H9 (cell line): ENCODE data around the gene TKFC. TPM values are rescaled to one million over a fixed set of nuclear protein-coding genes. Genes with fewer than 3 reads are reported as not detected.

ENCODE experiments used
- DNase-seq: peaks from one replicate; pipeline ENCODE4 v3.0.0-alpha.2; 2017
- H2AFZ ChIP-seq: one replicate; pipeline ENCODE4 v1.6.1; 2013; ENCODE audit warnings: mild to moderate bottlenecking, low read length, control low read depth, moderate library complexity
- H2AK5ac ChIP-seq: 2 replicates; pipeline ENCODE4 v1.6.1; 2013; ENCODE audit warnings: low read length, control low read depth, mixed read lengths; ENCODE audit not compliant: insufficient read length
- H2BK120ac ChIP-seq: one replicate; pipeline ENCODE4 v1.6.1; 2013; ENCODE audit warnings: low read depth, mild to moderate bottlenecking, low read length, control low read depth, inconsistent platforms; ENCODE audit not compliant: poor library complexity, severe bottlenecking
- H2BK12ac ChIP-seq: 2 replicates; pipeline ENCODE4 v1.6.1; 2013; ENCODE audit warnings: low read length, control low read depth, mixed read lengths, low read depth; ENCODE audit not compliant: insufficient read length
- H2BK15ac ChIP-seq: 2 replicates; pipeline ENCODE4 v1.6.1; 2013; ENCODE audit warnings: low read depth, low read length, control low read depth
- H2BK20ac ChIP-seq: one replicate; pipeline ENCODE4 v1.6.1; 2013; ENCODE audit warnings: low read depth, mild to moderate bottlenecking, low read length, control low read depth, inconsistent platforms; ENCODE audit not compliant: poor library complexity, severe bottlenecking
- H2BK5ac ChIP-seq: 2 replicates; pipeline ENCODE4 v1.6.1; 2013; ENCODE audit warnings: low read length, control low read depth, mixed read lengths; ENCODE audit not compliant: insufficient read length
- H3K14ac ChIP-seq: 2 replicates; pipeline ENCODE4 v1.6.1; 2013; ENCODE audit warnings: low read length, control low read depth; ENCODE audit not compliant: insufficient read depth
- H3K18ac ChIP-seq: 2 replicates; pipeline ENCODE4 v1.6.1; 2013; ENCODE audit warnings: low read depth, mild to moderate bottlenecking, mixed read lengths, low read length, control low read depth; ENCODE audit not compliant: insufficient read length
- H3K23ac ChIP-seq: 2 replicates; pipeline ENCODE4 v1.6.1; 2013; ENCODE audit warnings: low read length, control low read depth, mixed read lengths, low read depth; ENCODE audit not compliant: insufficient read length
- H3K23me2 ChIP-seq: 2 replicates; pipeline ENCODE4 v1.6.1; 2013; ENCODE audit warnings: low read depth, mild to moderate bottlenecking, mixed read lengths, low read length, control low read depth; ENCODE audit not compliant: insufficient read length, poor library complexity, severe bottlenecking
- H3K27ac ChIP-seq: 2 replicates; pipeline ENCODE4 v1.5.1; 2013; ENCODE audit warnings: low read length, control low read depth, mixed read lengths, low read depth; ENCODE audit not compliant: insufficient read length
- H3K27me3 ChIP-seq: 2 replicates; pipeline ENCODE4 v1.6.1; 2013; ENCODE audit warnings: low read length, control low read depth, inconsistent platforms; ENCODE audit not compliant: insufficient read depth
- H3K4ac ChIP-seq: 2 replicates; pipeline ENCODE4 v1.6.1; 2013; ENCODE audit warnings: low read depth, mild to moderate bottlenecking, control low read depth, inconsistent platforms, low read length, moderate library complexity
- H3K4me1 ChIP-seq: 2 replicates; pipeline ENCODE4 v1.6.1; 2013; ENCODE audit warnings: low read length, control low read depth, inconsistent platforms; ENCODE audit not compliant: insufficient read depth
- H3K4me2 ChIP-seq: 2 replicates; pipeline ENCODE4 v1.6.1; 2013; ENCODE audit warnings: low read length, control low read depth, mixed read lengths; ENCODE audit not compliant: insufficient read length, insufficient read depth
- H3K56ac ChIP-seq: 2 replicates; pipeline ENCODE4 v1.6.1; 2013; ENCODE audit warnings: low read depth, mild to moderate bottlenecking, mixed read lengths, low read length, control low read depth; ENCODE audit not compliant: insufficient read length
- H3K79me1 ChIP-seq: 2 replicates; pipeline ENCODE4 v1.6.1; 2013; ENCODE audit warnings: low read depth, mild to moderate bottlenecking, moderate library complexity, low read length, control low read depth, inconsistent platforms; ENCODE audit not compliant: insufficient read depth, poor library complexity, severe bottlenecking
- H3K79me2 ChIP-seq: 2 replicates; pipeline ENCODE4 v1.6.1; 2013; ENCODE audit warnings: low read length, control low read depth, inconsistent platforms; ENCODE audit not compliant: insufficient read depth
- H3K9ac ChIP-seq: 2 replicates; pipeline ENCODE4 v1.6.1; 2013; ENCODE audit warnings: low read length, control low read depth, mixed read lengths; ENCODE audit not compliant: insufficient read length; ENCODE audit errors: extremely low read depth
- H3K9me3 ChIP-seq: one replicate; pipeline ENCODE4 v1.6.1; 2013; ENCODE audit warnings: low read depth, low read length, inconsistent platforms; ENCODE audit not compliant: control insufficient read depth
- H3T11ph ChIP-seq: one replicate; pipeline ENCODE4 v1.6.1; 2013; ENCODE audit warnings: mild to moderate bottlenecking, low read length, control low read depth, inconsistent platforms
- H4K20me1 ChIP-seq: one replicate; pipeline ENCODE4 v1.6.1; 2013; ENCODE audit not compliant: control insufficient read depth, insufficient read length, insufficient read depth
- H4K5ac ChIP-seq: 2 replicates; pipeline ENCODE4 v1.6.1; 2013; ENCODE audit warnings: low read depth, mild to moderate bottlenecking, mixed read lengths, low read length, control low read depth; ENCODE audit not compliant: insufficient read length
- H4K8ac ChIP-seq: replicated peaks from 2 replicates; pipeline ENCODE4 v1.6.1; 2013; ENCODE audit warnings: low read length, control low read depth, mixed read lengths, low read depth; ENCODE audit not compliant: insufficient read length
- H4K91ac ChIP-seq: 2 replicates; pipeline ENCODE4 v1.6.1; 2013; ENCODE audit warnings: low read depth, mild to moderate bottlenecking, moderate library complexity, mixed read lengths, low read length, control low read depth; ENCODE audit not compliant: insufficient read length
- H3K27ac Mint-ChIP-seq, 3 experiments: 2 replicates in 2 of 3; 3 replicates in 1 of 3; pipeline ENCODE4 v1.8.0; 2020 to 2021; ENCODE audit warnings: mixed read lengths in 3 of 3, mild to moderate bottlenecking in 1 of 3, moderate library complexity in 1 of 3
- H3K27me3 Mint-ChIP-seq: 2 replicates; pipeline ENCODE4 v1.8.0; 2021; ENCODE audit warnings: low read depth, mild to moderate bottlenecking, moderate library complexity, mixed read lengths
- H3K36me3 Mint-ChIP-seq, 3 experiments: 2 replicates in 2 of 3; 3 replicates in 1 of 3; pipeline ENCODE4 v1.8.0; 2020 to 2021; ENCODE audit warnings: low read depth in 3 of 3, mixed read lengths in 3 of 3; ENCODE audit not compliant: insufficient read depth in 1 of 3
- H3K4me1 Mint-ChIP-seq, 2 experiments: 2 replicates each; pipeline ENCODE4 v1.8.0; 2020; ENCODE audit warnings: mixed read lengths in 2 of 2
- H3K4me3 Mint-ChIP-seq, 2 experiments: 2 replicates in 1 of 2; 3 replicates in 1 of 2; pipeline ENCODE4 v1.8.0; 2020 to 2021; ENCODE audit warnings: mild to moderate bottlenecking in 2 of 2, mixed read lengths in 2 of 2, moderate library complexity in 1 of 2
- H3K9me3 Mint-ChIP-seq, 2 experiments: 2 replicates in 1 of 2; 3 replicates in 1 of 2; pipeline ENCODE4 v1.8.0; 2020; ENCODE audit warnings: mild to moderate bottlenecking in 2 of 2, mixed read lengths in 2 of 2, moderate library complexity in 1 of 2
- WGBS: extraction: QIAGEN DNeasy Blood & Tissue Kit; methylation state at CpG from one replicate; pipeline ENCODE4 v1.1.7; 2013; ENCODE audit warnings: missing lambda C conversion rate, low lambda C conversion rate, mixed read lengths; ENCODE audit not compliant: insufficient read length; ENCODE audit errors: extremely low coverage; 5-methylcytosine and 5-hydroxymethylcytosine counted together
- total RNA-seq: library from RNA; stranded (reverse); gene quantifications from 2 replicates; pipeline ENCODE4 v1.2.1, GENCODE V29; 2021
- TF ChIP-seq, protein P1 (sequence below): fragments of 200-600 bp; sonication (generic); conservative IDR thresholded peaks from 3 replicates; pipeline ENCODE4 v1.8.0; 2021; ENCODE audit warnings: antibody characterized with exemption, mild to moderate bottlenecking

The TKFC gene
- total RNA-seq, 1 experiment from 2014 or later, result 59.0 TPM

DNA sequence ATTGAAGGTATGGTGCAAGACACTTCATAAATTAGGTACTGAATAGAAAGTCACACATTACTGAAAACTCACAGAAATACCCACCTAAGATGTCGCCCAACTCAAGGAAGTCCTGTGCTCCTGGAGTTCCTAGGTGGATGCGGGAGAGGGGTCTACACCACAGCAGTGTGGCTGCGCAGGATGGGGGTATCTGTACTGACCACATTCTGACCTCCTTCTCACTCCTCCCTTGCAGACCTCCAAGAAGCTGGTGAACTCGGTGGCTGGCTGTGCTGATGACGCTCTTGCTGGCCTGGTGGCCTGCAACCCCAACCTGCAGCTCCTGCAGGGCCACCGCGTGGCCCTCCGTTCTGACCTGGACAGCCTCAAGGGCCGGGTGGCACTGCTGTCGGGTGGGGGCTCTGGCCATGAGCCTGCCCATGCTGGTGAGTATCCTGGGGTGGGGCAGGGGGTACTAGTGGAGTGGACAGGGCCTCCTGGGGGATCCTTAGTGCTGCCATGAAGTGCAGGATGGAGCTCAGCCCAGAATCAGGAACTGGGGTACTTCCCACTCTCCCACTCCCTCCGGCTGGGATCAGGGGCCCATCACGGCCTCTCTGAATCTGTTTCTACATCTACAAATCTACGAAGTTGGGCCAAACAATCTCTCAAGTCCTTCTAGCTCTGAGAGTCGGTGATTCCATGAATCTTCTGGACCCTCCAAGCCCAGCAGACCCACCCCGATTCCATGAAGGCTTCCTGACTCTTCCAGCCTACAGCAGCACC lies 4.9 kb downstream of the TKFC start:
- H3K4ac ChIP-seq, result no peak overlapping the region
- H2BK12ac ChIP-seq, result no peak overlapping the region
- no peak overlapping the region for H2BK15ac ChIP-seq
- no peak overlapping the region for H2AFZ ChIP-seq
- H3K9me3 ChIP-seq, result no peaks in the 10 kb centered on the region
- H3K79me2 ChIP-seq, result no peaks in the 10 kb centered on the region
- no peak overlapping the region for H2BK5ac ChIP-seq
- no peaks in the 10 kb centered on the region for H3K27me3 Mint-ChIP-seq
- TF ChIP-seq, protein P1, sequence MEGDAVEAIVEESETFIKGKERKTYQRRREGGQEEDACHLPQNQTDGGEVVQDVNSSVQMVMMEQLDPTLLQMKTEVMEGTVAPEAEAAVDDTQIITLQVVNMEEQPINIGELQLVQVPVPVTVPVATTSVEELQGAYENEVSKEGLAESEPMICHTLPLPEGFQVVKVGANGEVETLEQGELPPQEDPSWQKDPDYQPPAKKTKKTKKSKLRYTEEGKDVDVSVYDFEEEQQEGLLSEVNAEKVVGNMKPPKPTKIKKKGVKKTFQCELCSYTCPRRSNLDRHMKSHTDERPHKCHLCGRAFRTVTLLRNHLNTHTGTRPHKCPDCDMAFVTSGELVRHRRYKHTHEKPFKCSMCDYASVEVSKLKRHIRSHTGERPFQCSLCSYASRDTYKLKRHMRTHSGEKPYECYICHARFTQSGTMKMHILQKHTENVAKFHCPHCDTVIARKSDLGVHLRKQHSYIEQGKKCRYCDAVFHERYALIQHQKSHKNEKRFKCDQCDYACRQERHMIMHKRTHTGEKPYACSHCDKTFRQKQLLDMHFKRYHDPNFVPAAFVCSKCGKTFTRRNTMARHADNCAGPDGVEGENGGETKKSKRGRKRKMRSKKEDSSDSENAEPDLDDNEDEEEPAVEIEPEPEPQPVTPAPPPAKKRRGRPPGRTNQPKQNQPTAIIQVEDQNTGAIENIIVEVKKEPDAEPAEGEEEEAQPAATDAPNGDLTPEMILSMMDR, result no peak
- peaks cover 7% of the 10 kb centered on the region for H3K23me2 ChIP-seq
- H2BK120ac ChIP-seq, result no peak overlapping the region
- H3K4me3 Mint-ChIP-seq, result no peak overlapping the region
- H3K4me2 ChIP-seq, result no peak overlapping the region
- H4K91ac ChIP-seq, result no peak overlapping the region
- no peak overlapping the region for H3K27ac ChIP-seq
- H3K14ac ChIP-seq, result no peak overlapping the region
- no peak overlapping the region for H3K56ac ChIP-seq
- no peak overlapping the region for H2AK5ac ChIP-seq
- H3K9me3 Mint-ChIP-seq, result no peaks in the 10 kb centered on the region; a peak in 1 of 5 replicates
- no peaks in the 10 kb centered on the region; the same call in 1 of the 2 replicates for H3K4me1 ChIP-seq
- no peaks in the 10 kb centered on the region for H3K27me3 ChIP-seq
- no CpG with 5 or more reads among the region's 15 CpGs for WGBS
- H3K23ac ChIP-seq, result no peak overlapping the region
- H3K79me1 ChIP-seq, result no peaks in the 10 kb centered on the region
- H3T11ph ChIP-seq, result no peak overlapping the region
- no peak for DNase-seq
- peaks cover 4 to 40% (median 29%) of the 10 kb centered on the region in 3 experiments for H3K36me3 Mint-ChIP-seq
- no peaks in the 10 kb centered on the region for H4K20me1 ChIP-seq
- no peak overlapping the region for H3K9ac ChIP-seq
- no peak overlapping the region for H3K27ac Mint-ChIP-seq
- H3K4me1 Mint-ChIP-seq, result peaks cover 22 to 26% of the 10 kb centered on the region in 2 experiments
- H4K5ac ChIP-seq, result no peak overlapping the region
- H3K18ac ChIP-seq, result no peak overlapping the region
- H4K8ac ChIP-seq, result no peak overlapping the region
- H2BK20ac ChIP-seq, result no peak overlapping the region
